Left ventricle myocardium inferior (tissue), 1 donor: Measurements from ENCODE around the gene HS3ST5. TPM values are rescaled to one million over a fixed set of nuclear protein-coding genes. Genes with fewer than 3 reads are reported as not detected.

Experiments
- DNase-seq: peaks from one replicate; pipeline ENCODE4 v3.0.0-alpha.2; 2020
- H3K27ac ChIP-seq: fragments of 200-600 bp; replicated peaks from 2 replicates; pipeline ENCODE4 v1.8.0; 2021
- H3K27me3 ChIP-seq: fragments of 200-600 bp; 2 replicates; pipeline ENCODE4 v1.8.0; 2021; ENCODE audit warnings: low read depth
- H3K36me3 ChIP-seq: fragments of 200-600 bp; 2 replicates; pipeline ENCODE4 v1.8.0; 2021
- H3K4me1 ChIP-seq: fragments of 200-600 bp; 2 replicates; pipeline ENCODE4 v1.8.0; 2021
- H3K4me3 ChIP-seq: fragments of 200-600 bp; 2 replicates; pipeline ENCODE4 v1.8.0; 2021; ENCODE audit warnings: mild to moderate bottlenecking, moderate library complexity
- H3K9me3 ChIP-seq: fragments of 200-600 bp; replicated peaks from 2 replicates; pipeline ENCODE4 v1.8.0; 2021
- intact Hi-C: fragments of 100-400 bp; cut with micrococcal nuclease; formaldehyde crosslinking; loops from one replicate; pipeline ENCODE4 v1.11.0; 2022
- total RNA-seq: library from RNA; stranded (reverse); fragmentation: NEBNext Ultra II Directional; extraction: Animal tissue kit (Norgen Biotek cat#: 25700); gene quantifications from one replicate; pipeline ENCODE4 v1.2.1, GENCODE V29; 2021
- TF ChIP-seq, protein P1 (sequence below): fragments of 200-600 bp; IDR thresholded peaks from 2 replicates; pipeline ENCODE4 v1.8.0; 2021; ENCODE audit warnings: antibody characterized with exemption, mild to moderate bottlenecking, borderline replicate concordance
- donor health status: DM: no; HTN: yes; CAD: no; lungs with severe emphysema.

HS3ST5 gene
- total RNA-seq, 1 donor from 2014 or later, result not detected

DNA sequence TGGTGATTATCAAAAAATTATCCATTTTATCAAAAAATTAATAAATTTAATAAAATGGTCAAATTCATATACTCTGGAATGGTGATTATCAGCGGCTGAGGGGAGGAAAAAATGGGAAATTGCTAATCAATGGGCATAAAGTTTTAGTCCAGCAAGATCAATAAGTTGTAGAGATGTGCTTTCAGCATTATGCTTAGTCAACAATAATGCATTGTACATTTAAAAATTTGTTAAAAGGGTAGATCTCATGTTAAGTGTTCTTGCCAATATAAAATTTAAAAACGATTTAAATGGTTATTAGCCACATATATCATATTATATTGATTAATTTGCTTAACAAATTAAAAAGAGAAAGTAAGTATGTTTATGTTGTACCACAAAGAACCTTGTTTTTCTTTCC lies 56.6 kb downstream of the HS3ST5 start:
- TF ChIP-seq, protein P1, sequence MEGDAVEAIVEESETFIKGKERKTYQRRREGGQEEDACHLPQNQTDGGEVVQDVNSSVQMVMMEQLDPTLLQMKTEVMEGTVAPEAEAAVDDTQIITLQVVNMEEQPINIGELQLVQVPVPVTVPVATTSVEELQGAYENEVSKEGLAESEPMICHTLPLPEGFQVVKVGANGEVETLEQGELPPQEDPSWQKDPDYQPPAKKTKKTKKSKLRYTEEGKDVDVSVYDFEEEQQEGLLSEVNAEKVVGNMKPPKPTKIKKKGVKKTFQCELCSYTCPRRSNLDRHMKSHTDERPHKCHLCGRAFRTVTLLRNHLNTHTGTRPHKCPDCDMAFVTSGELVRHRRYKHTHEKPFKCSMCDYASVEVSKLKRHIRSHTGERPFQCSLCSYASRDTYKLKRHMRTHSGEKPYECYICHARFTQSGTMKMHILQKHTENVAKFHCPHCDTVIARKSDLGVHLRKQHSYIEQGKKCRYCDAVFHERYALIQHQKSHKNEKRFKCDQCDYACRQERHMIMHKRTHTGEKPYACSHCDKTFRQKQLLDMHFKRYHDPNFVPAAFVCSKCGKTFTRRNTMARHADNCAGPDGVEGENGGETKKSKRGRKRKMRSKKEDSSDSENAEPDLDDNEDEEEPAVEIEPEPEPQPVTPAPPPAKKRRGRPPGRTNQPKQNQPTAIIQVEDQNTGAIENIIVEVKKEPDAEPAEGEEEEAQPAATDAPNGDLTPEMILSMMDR, result no peak
- Histone ChIP-seq H3K4me1 (no peaks in the 10 kb centered on the region), H3K27ac (no peak overlapping the region), H3K4me3 (no peak overlapping the region), H3K36me3 (no peaks in the 10 kb centered on the region), H3K9me3 (no peaks in the 10 kb centered on the region), H3K27me3 (no peaks in the 10 kb centered on the region)
- DNase-seq, result no peak
- intact Hi-C loops, result no loop called here

DNA sequence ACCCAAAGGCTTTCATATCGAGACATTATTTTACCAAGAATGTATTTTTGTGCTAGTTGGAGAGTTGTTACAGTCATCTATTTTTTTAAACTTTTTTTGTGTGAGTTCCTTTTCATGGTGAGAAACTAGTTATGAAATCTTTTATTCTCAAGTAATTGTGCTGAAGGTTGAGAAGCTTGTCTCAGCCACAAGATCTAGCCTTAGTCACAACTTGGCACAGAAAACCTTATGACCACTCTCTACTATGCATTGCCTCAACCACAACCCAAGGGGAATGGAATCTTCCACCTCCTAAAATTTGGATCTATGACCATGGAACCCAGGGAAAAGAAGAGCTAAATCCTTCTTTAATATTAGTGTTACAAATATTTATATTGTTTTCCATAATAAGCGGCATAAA lies 58.5 kb downstream of the HS3ST5 start:
- Histone ChIP-seq H3K27me3 (no peaks in the 10 kb centered on the region), H3K4me3 (no peak overlapping the region), H3K27ac (no peak overlapping the region), H3K4me1 (no peaks in the 10 kb centered on the region), H3K9me3 (no peaks in the 10 kb centered on the region), H3K36me3 (no peaks in the 10 kb centered on the region)
- intact Hi-C loops, result no loop called here
- DNase-seq, result no peak
- TF ChIP-seq, protein P1, result no peak

DNA sequence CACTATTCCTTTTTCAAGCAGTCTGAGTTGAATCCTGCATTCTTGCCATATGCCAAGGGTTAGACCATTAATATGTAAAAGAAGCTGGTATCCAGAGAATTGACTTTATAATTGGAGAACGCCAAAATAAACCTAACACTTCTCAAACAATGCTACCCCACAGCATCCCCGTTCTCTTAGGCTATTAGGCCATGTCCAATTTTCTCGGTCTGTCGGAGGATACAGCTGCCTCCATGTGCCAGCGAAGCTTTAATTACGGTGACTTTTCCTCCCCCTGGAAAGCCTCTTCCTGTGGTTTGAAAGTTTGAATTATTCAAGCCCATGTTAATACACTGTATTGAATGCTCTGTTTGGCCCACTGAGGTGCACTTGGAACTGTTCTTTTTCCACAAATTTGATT lies 60.5 kb downstream of the HS3ST5 start:
- Histone ChIP-seq H3K36me3 (no peaks in the 10 kb centered on the region), H3K4me1 (no peaks in the 10 kb centered on the region), H3K9me3 (no peaks in the 10 kb centered on the region), H3K27me3 (no peaks in the 10 kb centered on the region), H3K27ac (no peak overlapping the region), H3K4me3 (no peak overlapping the region)
- DNase-seq, result no peak
- TF ChIP-seq, protein P1, result no peak
- intact Hi-C loops, result no loop called here

DNA sequence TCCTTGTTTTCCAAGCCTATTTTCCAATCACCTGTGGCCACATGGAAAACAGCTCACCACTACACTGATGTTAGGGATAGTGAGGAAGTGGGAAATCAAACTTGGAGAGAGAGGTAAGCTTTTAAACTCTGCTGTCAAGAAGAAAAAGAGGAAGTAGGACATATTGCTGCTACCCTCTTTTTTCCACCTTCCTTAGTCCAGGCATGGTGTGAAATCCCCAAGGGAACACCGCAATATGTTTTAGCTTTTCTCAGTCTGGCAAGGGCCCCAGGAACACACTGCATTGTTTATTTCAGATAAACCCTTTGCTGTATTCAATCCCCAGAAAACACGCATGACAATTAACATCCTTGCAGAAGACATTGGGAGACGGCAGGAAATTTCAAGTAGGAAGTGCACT lies 61.3 kb downstream of the HS3ST5 start:
- no peaks in the 10 kb centered on the region for H3K36me3 ChIP-seq
- DNase-seq, result no peak
- H3K9me3 ChIP-seq, result no peaks in the 10 kb centered on the region
- no peak overlapping the region for H3K4me3 ChIP-seq
- no peaks in the 10 kb centered on the region for H3K27me3 ChIP-seq
- H3K27ac ChIP-seq, result no peak overlapping the region
- intact Hi-C loops, result no loop called here
- TF ChIP-seq, protein P1, result no peak
- no peaks in the 10 kb centered on the region for H3K4me1 ChIP-seq

DNA sequence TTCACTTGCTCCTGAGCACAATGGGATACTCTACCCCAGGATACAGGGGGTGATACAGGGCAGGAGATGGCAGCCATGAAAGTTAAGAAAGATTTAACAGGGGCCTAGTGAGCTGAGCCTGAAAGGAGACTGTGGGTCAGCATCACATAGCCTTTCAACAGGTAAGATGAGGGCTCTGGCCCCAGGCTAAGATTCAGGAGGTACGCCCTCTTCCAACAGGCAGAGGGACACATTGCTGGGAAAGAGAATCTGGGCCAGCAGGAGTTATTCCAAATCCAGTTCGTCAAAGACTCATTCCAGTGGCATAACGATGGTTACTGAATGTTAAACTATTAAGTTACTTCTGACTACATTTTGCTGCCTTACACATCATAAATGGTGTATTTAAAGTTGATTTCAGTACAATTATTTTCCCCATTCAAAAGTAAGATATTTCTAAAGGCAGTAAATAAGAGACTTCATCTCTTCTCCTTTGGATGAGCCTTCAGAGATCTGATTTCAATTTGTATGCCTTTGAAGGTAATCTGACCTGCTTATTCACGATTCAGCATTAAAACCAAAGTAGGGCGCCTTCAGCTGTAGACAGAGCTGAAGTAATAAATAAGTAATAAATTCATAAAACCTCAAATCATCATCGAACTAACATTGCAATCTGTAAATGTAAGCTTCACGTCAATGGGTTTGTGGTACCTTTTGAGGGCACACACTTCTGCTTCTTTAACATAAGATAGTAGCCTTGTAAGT lies 62.4 kb downstream of the HS3ST5 start:
- TF ChIP-seq, protein P1, result no peak
- no peaks in the 10 kb centered on the region for H3K9me3 ChIP-seq
- no peaks in the 10 kb centered on the region for H3K36me3 ChIP-seq
- no peaks in the 10 kb centered on the region for H3K4me1 ChIP-seq
- intact Hi-C loops, result no loop called here
- no peak overlapping the region for H3K4me3 ChIP-seq
- H3K27me3 ChIP-seq, result no peaks in the 10 kb centered on the region
- no peak overlapping the region for H3K27ac ChIP-seq
- no peak for DNase-seq
